AG09319 (cell line): ENCODE results near the gene COL13A1.
A peak's percentile ranks its signal among the peaks of the same experiment; 100 is the strongest.

Source experiments
- DNase-seq: peaks from one replicate; pipeline ENCODE4 v3.0.0-alpha.2; 2010; ENCODE audit warnings: low read depth; ENCODE audit errors: extremely low read depth
- TF ChIP-seq, protein P1 (sequence below): IDR thresholded peaks from 2 replicates; pipeline ENCODE4 v1.5.1; 2011; ENCODE audit warnings: low read depth, mild to moderate bottlenecking, inconsistent platforms, low read length, moderate library complexity

The COL13A1 gene

GRCh38 chr10:69774596-69774995 is 27.1 kb upstream of the COL13A1 start:
- TF ChIP-seq, protein P1, sequence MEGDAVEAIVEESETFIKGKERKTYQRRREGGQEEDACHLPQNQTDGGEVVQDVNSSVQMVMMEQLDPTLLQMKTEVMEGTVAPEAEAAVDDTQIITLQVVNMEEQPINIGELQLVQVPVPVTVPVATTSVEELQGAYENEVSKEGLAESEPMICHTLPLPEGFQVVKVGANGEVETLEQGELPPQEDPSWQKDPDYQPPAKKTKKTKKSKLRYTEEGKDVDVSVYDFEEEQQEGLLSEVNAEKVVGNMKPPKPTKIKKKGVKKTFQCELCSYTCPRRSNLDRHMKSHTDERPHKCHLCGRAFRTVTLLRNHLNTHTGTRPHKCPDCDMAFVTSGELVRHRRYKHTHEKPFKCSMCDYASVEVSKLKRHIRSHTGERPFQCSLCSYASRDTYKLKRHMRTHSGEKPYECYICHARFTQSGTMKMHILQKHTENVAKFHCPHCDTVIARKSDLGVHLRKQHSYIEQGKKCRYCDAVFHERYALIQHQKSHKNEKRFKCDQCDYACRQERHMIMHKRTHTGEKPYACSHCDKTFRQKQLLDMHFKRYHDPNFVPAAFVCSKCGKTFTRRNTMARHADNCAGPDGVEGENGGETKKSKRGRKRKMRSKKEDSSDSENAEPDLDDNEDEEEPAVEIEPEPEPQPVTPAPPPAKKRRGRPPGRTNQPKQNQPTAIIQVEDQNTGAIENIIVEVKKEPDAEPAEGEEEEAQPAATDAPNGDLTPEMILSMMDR, result peak; percentile 3; the same call in 1 of the 2 replicates
- no peak for DNase-seq

DNA sequence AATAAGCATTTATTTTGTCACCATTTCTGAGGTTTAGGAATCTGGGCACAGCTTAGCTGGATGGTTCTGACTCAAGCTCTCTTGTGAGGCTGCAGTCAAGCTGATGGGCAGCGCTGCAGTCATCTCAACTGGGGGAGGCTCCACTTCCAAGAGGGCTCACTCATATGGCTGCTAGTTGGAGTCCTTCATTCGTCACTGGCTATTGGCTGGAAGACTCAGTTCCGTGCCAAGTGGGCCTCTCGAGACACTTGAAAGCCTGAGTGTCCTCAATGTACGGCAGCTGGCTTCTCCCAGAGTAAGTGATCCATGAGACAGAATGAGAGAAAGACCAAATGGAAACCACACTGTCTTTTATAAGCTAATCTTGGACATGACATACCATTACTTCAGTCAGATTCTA is 21.6 kb upstream of the COL13A1 start:
- TF ChIP-seq, protein P1, result no peak
- no peak for DNase-seq

- no peak for DNase-seq
- TF ChIP-seq, protein P1, result no peak
Observed at GRCh38 chr10:69781576-69781975, 20.1 kb upstream of the COL13A1 start.

GRCh38 chr10:69783515-69783914 is 18.2 kb upstream of the COL13A1 start:
- no peak for DNase-seq
- TF ChIP-seq, protein P1, result no peak

DNA sequence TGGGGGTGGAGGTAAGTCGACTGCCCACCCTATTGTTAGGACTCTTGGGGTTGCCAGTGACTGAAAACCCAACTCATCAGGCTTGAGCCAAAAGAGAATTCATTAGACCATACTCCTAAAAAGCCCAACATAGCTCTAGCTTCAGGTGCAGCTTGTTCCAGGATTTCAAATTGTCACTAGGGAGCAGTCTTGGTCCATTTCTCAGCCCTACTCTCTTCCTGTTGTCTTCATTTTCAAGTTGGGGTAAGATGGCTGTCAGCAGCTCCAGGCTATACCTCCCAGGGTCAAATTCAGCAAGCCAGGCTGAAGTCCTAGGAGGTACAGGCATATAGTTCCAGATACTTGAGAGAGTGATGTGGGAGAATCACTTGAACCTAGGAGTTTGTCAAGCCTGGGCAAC is 14.9 kb upstream of the COL13A1 start:
- no peak for DNase-seq
- TF ChIP-seq, protein P1, result peak; percentile 57

DNA sequence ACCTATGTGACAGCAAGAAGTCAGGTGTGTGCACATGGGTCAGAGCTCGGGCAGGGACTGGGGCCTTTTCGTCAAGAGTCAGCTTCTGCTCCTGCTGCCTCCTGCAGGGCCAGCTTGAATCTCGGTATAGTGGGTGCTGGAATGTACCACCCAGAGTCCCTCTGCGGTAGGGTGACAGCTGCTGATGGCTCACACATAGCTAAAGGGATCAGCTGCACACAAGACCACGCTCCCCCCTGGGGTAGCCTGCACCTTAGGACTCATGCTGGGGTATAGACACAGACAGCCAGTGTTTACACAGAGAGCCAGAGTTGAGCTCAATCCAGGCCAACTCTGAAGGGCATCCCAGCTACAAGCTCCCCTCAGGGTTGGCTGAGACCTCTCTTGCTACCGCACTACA is 14.0 kb upstream of the COL13A1 start:
- DNase-seq, result no peak
- TF ChIP-seq, protein P1, result no peak

GRCh38 chr10:69789164-69789576 is 12.5 kb upstream of the COL13A1 start:
- no peak for DNase-seq
- TF ChIP-seq, protein P1, result peak; percentile 79
